Loucy (cell line): ENCODE data around the gene SNRNP200.

Experiments used
- CTCF ChIP-seq: fragments of 200-600 bp; sonication (generic); conservative IDR thresholded peaks from 2 replicates; pipeline ENCODE4 v1.5.1; 2014; ENCODE audit warnings: mild to moderate bottlenecking, antibody characterized with exemption, low read length
- EZH2phosphoT487 ChIP-seq: fragments of 200-600 bp; IDR thresholded peaks from 2 replicates; pipeline ENCODE4 v1.6.1; 2018; ENCODE audit warnings: antibody characterized with exemption, mild to moderate bottlenecking, moderate library complexity, borderline replicate concordance

- TF ChIP-seq CTCF: peak; percentile 44
- no peak for TF ChIP-seq EZH2phosphoT487
Observed at GRCh38 chr2:96265840-96266679, 39.3 kb downstream of the SNRNP200 start, which contains the start of the genes CIAO1 and TMEM127.
